IPS-18a (cell line): ENCODE results near the gene MCUB.
"Not testable (repeated sequence)": the region's sequence is repeated elsewhere in the genome, so short reads cannot be mapped to it uniquely, and the experiment has no call there.

Experiments used
- H3K27ac ChIP-seq: one replicate; pipeline ENCODE4 v1.5.1; 2013; ENCODE audit warnings: low read length
- H3K27me3 ChIP-seq: one replicate; pipeline ENCODE4 v1.6.1; 2013; ENCODE audit warnings: mild to moderate bottlenecking, low read length; ENCODE audit not compliant: control insufficient read depth, insufficient read depth
- H3K36me3 ChIP-seq: one replicate; pipeline ENCODE4 v1.6.1; 2013; ENCODE audit warnings: low read depth, low read length; ENCODE audit not compliant: control insufficient read depth
- H3K4me1 ChIP-seq: one replicate; pipeline ENCODE4 v1.6.1; 2013; ENCODE audit warnings: low read depth, low read length; ENCODE audit not compliant: control insufficient read depth
- H3K4me3 ChIP-seq: one replicate; pipeline ENCODE4 v1.5.1; 2013; ENCODE audit warnings: low read length
- H3K9ac ChIP-seq: one replicate; pipeline ENCODE4 v1.6.1; 2013; ENCODE audit warnings: mild to moderate bottlenecking, low read length, moderate library complexity
- H3K9me3 ChIP-seq: one replicate; pipeline ENCODE4 v1.6.1; 2013; ENCODE audit warnings: low read depth, low read length; ENCODE audit not compliant: control insufficient read depth

MCUB gene

GRCh38 chr4:109558095-109558494 lies 2.0 kb upstream of the MCUB start:
- not testable (repeated sequence) for H3K27ac ChIP-seq, H3K4me1 ChIP-seq, H3K4me3 ChIP-seq, H3K9ac ChIP-seq, H3K36me3 ChIP-seq, H3K9me3 ChIP-seq, H3K27me3 ChIP-seq

GRCh38 chr4:109559625-109559982 lies 442 bp upstream of the MCUB start:
- Histone ChIP-seq H3K4me3 (peak overlapping the region; percentile 88), H3K36me3 (no peaks in the 10 kb centered on the region), H3K4me1 (peaks cover 8% of the 10 kb centered on the region), H3K9me3 (no peaks in the 10 kb centered on the region), H3K27ac (no peak overlapping the region), H3K27me3 (peaks cover 6% of the 10 kb centered on the region), H3K9ac (peak overlapping the region; percentile 66)

DNA sequence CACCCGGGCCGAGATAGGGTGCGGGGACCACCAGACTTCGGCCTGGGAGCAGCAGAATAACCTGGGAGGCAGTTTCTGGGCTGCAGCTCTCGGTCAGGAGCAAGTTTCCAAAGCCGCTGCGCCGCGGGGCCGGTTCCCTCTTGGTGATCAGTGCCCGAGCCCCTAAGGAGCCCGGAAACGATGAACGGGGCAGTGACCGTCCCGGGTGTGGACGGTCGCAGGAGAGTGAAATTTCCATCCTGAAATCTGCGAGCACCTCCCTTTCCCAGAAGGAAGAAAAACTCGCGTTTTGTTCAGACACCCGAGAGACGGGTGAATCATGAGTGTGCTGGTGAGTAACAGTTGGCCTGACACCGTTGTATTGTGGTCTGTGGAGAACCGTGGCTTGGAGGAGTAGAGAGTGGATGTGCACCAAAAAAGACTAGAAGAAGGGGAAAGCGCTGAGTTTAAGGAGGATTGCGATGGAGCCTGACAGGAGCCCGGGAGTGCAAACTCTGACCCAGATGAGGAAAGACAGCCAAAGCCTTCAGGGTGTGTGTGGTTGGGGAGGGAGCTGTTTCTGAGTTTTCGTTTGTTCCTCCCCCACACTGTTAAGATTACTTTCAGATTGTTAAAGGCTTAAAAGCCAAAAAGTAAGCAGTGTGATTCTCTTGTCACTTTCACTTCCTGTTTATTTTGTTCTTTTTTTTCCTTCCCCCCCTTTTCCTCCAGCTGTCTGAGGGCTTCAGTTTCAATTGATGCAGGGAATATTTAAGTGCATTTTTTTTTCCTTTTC lies 828 bp downstream of the MCUB start:
- Histone ChIP-seq H3K36me3 (no peaks in the 10 kb centered on the region), H3K4me3 (peak overlapping the region; percentile 88), H3K4me1 (peaks cover 8% of the 10 kb centered on the region), H3K27me3 (peaks cover 6% of the 10 kb centered on the region), H3K27ac (no peak overlapping the region), H3K9me3 (no peaks in the 10 kb centered on the region), H3K9ac (peak overlapping the region; percentile 66)

GRCh38 chr4:109562457-109563239 lies 2.6 kb downstream of the MCUB start:
- Histone ChIP-seq H3K4me1 (peaks cover 8% of the 10 kb centered on the region), H3K9ac (no peak overlapping the region), H3K27me3 (peaks cover 6% of the 10 kb centered on the region), H3K27ac (no peak overlapping the region), H3K4me3 (no peak overlapping the region), H3K36me3 (no peaks in the 10 kb centered on the region), H3K9me3 (no peaks in the 10 kb centered on the region)

DNA sequence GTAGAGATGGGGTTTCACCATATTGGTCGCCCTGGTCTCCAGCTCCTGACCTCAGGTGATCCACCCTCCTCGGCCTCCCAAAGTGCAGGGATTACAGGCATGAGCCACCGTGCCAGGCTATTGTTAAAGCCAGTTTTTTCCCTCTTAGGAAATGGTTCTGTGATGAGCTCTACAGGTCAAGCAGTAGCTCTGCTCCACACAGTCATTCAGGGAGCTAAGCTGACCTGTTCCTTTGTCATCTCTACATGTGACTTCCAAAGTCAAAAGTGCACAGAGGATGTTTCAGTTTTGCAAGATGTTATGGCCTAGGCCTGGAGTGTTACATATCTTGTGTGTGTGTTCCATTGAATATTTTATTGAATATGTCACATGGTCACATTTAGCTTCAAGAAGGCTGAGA lies 11.4 kb downstream of the MCUB start:
- no peaks in the 10 kb centered on the region for H3K4me1 ChIP-seq
- no peaks in the 10 kb centered on the region for H3K27me3 ChIP-seq
- H3K27ac ChIP-seq = no peak overlapping the region
- H3K36me3 ChIP-seq = no peaks in the 10 kb centered on the region
- no peaks in the 10 kb centered on the region for H3K9me3 ChIP-seq
- H3K9ac ChIP-seq = no peak overlapping the region
- H3K4me3 ChIP-seq = no peak overlapping the region

DNA sequence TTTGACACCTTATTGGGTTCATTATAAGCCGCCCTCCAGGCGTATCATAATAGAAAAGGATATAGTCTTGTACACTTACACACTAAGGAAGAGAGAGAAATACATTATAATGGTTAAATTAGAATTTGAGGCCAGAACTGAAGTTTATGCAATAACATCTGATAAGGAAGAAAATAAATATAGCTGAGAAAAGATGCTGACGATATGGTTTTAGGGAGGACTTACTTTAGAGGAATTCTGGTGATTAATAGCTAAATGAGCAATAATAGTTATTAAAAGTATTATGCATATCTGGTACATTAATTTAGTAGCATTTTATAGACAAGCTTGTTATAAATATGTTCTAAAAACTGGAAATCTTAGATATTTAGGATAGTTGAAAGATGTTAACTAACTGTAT lies 12.1 kb downstream of the MCUB start:
- Histone ChIP-seq H3K36me3 (no peaks in the 10 kb centered on the region), H3K4me3 (no peak overlapping the region), H3K9ac (no peak overlapping the region), H3K4me1 (no peaks in the 10 kb centered on the region), H3K27ac (no peak overlapping the region), H3K9me3 (no peaks in the 10 kb centered on the region), H3K27me3 (no peaks in the 10 kb centered on the region)

DNA sequence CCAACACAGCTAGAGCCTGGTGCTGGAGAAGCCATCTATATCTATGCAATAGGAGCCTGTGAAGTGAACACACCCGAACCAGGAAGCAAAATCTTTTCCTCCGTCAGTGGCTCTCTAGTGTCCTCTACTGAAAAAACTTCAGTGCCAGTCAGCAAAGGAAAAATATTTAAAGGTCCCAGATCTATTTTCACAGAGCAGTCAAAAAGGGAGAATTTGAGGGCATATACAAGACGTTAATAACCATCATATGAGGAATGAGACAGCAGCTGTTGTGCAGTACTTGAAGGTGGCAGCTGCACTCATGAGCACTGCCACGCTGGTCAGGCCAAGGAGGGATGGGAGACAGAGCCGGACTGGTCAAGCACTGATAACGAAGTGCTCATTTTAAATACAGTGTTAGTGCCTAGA lies 14.4 kb downstream of the MCUB start:
- H3K4me3 ChIP-seq = no peak overlapping the region
- no peaks in the 10 kb centered on the region for H3K27me3 ChIP-seq
- H3K36me3 ChIP-seq = no peaks in the 10 kb centered on the region
- no peaks in the 10 kb centered on the region for H3K4me1 ChIP-seq
- no peak overlapping the region for H3K9ac ChIP-seq
- no peak overlapping the region for H3K27ac ChIP-seq
- H3K9me3 ChIP-seq = no peaks in the 10 kb centered on the region

DNA sequence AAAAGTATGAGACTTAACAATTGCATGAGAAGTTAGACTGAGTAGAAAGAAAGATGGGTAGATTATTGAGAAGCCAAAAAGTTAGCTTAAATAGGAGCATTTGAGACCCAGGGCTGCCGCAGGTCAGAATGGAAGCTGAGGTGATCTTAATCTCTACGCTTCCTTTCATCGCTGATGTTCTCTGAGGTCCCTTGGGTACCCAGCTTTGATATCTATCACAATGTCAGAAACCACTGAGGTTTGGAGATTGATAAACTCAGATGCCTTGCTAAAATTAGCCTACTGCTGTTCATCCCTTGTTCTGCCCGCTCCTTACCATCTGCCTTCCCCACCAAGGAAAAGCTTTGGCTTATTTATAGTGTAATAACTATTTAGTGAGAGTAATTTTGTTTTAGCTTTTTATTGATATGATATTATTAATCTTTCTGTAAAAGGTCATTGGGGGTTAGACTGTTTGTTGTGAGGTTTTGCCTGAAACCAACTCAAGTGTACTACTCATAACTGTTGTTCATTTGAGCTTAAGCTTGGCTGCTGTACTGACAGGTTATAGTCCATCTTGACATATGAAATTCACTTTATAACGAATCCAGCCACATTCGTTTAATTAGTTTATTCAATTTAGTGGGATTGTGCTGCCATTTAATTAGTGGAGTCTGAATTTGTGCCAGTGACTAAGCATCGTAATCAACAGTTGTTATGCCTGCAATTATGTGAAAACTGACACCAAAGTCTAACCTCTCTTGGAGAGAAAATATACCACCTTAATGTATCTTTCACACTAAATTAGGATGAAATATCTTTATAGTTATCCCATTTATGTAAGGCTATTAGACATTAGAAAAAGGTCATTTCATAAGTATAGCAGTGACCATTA lies 15.1 kb downstream of the MCUB start:
- no peaks in the 10 kb centered on the region for H3K36me3 ChIP-seq
- H3K9ac ChIP-seq = no peak overlapping the region
- no peak overlapping the region for H3K4me3 ChIP-seq
- H3K9me3 ChIP-seq = no peaks in the 10 kb centered on the region
- H3K27ac ChIP-seq = no peak overlapping the region
- no peaks in the 10 kb centered on the region for H3K4me1 ChIP-seq
- H3K27me3 ChIP-seq = no peaks in the 10 kb centered on the region

DNA sequence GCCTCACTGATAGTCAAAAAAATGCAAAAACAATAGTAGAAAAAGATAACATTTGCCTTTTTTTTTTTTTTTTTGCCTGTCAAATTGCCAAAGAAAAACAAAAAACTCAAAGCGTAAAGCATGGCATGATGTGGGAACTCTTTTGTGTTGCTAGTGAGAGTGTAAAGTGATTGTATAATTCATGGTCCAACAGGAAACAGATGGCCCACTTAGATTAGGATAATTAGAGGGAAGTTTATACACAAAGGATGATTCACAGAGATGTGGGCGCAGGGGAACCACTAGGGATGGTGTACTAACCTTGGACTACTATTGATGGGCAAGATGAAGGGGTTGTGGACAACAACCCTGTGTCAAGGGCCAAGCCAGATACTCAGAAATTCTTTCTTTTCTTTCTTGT lies 16.4 kb downstream of the MCUB start:
- Histone ChIP-seq H3K9me3 (no peaks in the 10 kb centered on the region), H3K27ac (no peak overlapping the region)

GRCh38 chr4:109578846-109579245 lies 18.8 kb downstream of the MCUB start:
- H3K4me3 ChIP-seq = no peak overlapping the region
- H3K9ac ChIP-seq = no peak overlapping the region
- H3K27ac ChIP-seq = no peak overlapping the region
- H3K4me1 ChIP-seq = no peaks in the 10 kb centered on the region
- H3K27me3 ChIP-seq = no peaks in the 10 kb centered on the region
- no peaks in the 10 kb centered on the region for H3K9me3 ChIP-seq
- H3K36me3 ChIP-seq = no peaks in the 10 kb centered on the region

More for the DNA sequence above, 16.4 kb downstream of the MCUB start:
- Histone ChIP-seq H3K9ac (no peak overlapping the region), H3K27me3 (no peaks in the 10 kb centered on the region), H3K36me3 (no peaks in the 10 kb centered on the region), H3K4me1 (no peaks in the 10 kb centered on the region), H3K4me3 (no peak overlapping the region)

DNA sequence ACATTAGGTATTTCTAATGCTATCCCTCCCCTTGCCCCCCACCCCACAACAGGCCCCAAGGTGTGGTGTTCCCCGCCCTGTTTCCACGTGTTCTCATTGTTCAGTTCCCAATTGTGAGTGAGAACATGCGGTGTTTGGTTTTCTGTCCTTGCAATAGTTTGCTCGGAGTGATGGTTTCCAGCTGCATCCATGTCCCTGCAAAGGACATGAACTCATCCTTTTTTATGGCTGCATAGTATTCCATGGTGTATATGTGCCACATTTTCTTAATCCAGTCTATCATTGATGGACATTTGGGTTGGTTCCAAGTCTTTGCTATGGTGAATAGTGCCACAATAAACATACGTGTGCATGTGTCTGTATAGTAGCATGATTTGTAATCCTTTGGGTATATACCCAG lies 20.0 kb downstream of the MCUB start:
- H3K4me3 ChIP-seq, H3K36me3 ChIP-seq, H3K9ac ChIP-seq, H3K9me3 ChIP-seq, H3K27me3 ChIP-seq, H3K27ac ChIP-seq, H3K4me1 ChIP-seq: not testable (repeated sequence)
